Activated T-cell treated with anti-CD3 and anti-CD28 coated beads, Interleukin-2, amount 50 U/mL, for 48 hours (primary cell): ENCODE results near the gene PGK1.
"Not testable (repeated sequence)": the region's sequence is repeated elsewhere in the genome, so short reads cannot be mapped to it uniquely, and the experiment has no call there.

Experiments used
- DNase-seq, 2 experiments: peaks; one replicate each; pipeline ENCODE4 v3.0.0-alpha.2; 2020

PGK1 gene

GRCh38 chrX:78103623-78104446, at the start of gene PGK1:
Gene PGK1 (plus strand): TSS chrX:78104248. CDS start chrX:78104341, 93 bp downstream.
- DNase-seq, result peak; percentile 91 to 93

- no peak for DNase-seq
Measured at GRCh38 chrX:78063687-78064086, 40.4 kb upstream of the PGK1 start.

GRCh38 chrX:78064152-78064551, 39.9 kb upstream of the PGK1 start:
- DNase-seq, result no peak

GRCh38 chrX:78064698-78065601, 39.1 kb upstream of the PGK1 start:
- DNase-seq, result peak; percentile 27 to 35

GRCh38 chrX:78066110-78066509, 37.9 kb upstream of the PGK1 start:
- no peak for DNase-seq

- DNase-seq, result no peak
Measured at GRCh38 chrX:78071331-78071730, 32.7 kb upstream of the PGK1 start.

GRCh38 chrX:78073147-78074077, 30.6 kb upstream of the PGK1 start:
- DNase-seq, result peak; percentile 29 to 41

GRCh38 chrX:78074088-78074487, 30.0 kb upstream of the PGK1 start:
- no peak for DNase-seq

GRCh38 chrX:78075787-78076389, 28.2 kb upstream of the PGK1 start:
- DNase-seq, result peak; percentile 32 to 42

- not testable (repeated sequence) for DNase-seq
Measured at GRCh38 chrX:78081413-78081812, 22.6 kb upstream of the PGK1 start.

GRCh38 chrX:78092296-78092695, 11.8 kb upstream of the PGK1 start:
- peak in 1 of 2 experiments; percentile 26 for DNase-seq

- DNase-seq, result no peak
Measured at GRCh38 chrX:78098108-78098507, 5.9 kb upstream of the PGK1 start.

GRCh38 chrX:78102091-78102490, 2.0 kb upstream of the PGK1 start:
- DNase-seq, result no peak

GRCh38 chrX:78103001-78103622, 936 bp upstream of the PGK1 start:
- DNase-seq, result no peak

GRCh38 chrX:78104447-78105176, 564 bp downstream of the PGK1 start:
- peak in 1 of 2 experiments; percentile 29 for DNase-seq

GRCh38 chrX:78105944-78106650, 2.0 kb downstream of the PGK1 start:
- no peak for DNase-seq

GRCh38 chrX:78106651-78106986, 2.6 kb downstream of the PGK1 start:
- no peak for DNase-seq

GRCh38 chrX:78109458-78109857, 5.4 kb downstream of the PGK1 start:
- no peak for DNase-seq

GRCh38 chrX:78111140-78111931, 7.3 kb downstream of the PGK1 start:
- no peak for DNase-seq

GRCh38 chrX:78116365-78116764, 12.3 kb downstream of the PGK1 start:
- DNase-seq, result no peak
